GM12878 (cell line): ENCODE measurements around the gene CSF1R.

Experiments used
- BHLHE40 ChIP-seq, 2 experiments: fragments of 450-650 bp in 1 of 2; IDR thresholded peaks; 2 replicates each; pipeline ENCODE4 v1.6.1; 2011 to 2017; ENCODE audit warnings: low read depth in 2 of 2, borderline replicate concordance in 1 of 2, improper control_type of control experiment in 1 of 2, low read length in 1 of 2, mild to moderate bottlenecking in 1 of 2
- CHD4 ChIP-seq: fragments of 200-600 bp; sonication (generic); IDR thresholded peaks from 2 replicates; pipeline ENCODE4 v1.6.1; 2016; ENCODE audit warnings: mild to moderate bottlenecking
- CTCF ChIP-seq, 3 experiments: IDR thresholded peaks in 2 of 3; conservative IDR thresholded peaks in 1 of 3; 2 replicates each; pipeline ENCODE4 v1.5.1; 2011; ENCODE audit warnings: low read depth in 3 of 3, low read length in 3 of 3, mild to moderate bottlenecking in 3 of 3, control low read depth in 2 of 3, moderate library complexity in 2 of 3, inconsistent platforms in 1 of 3, mixed read lengths in 1 of 3; ENCODE audit not compliant: control insufficient read depth in 2 of 3, insufficient read depth in 1 of 3; ENCODE audit errors: extremely low read depth in 1 of 3
- MYC ChIP-seq: IDR thresholded peaks from 2 replicates; pipeline ENCODE4 v1.6.1; 2011; ENCODE audit warnings: mild to moderate bottlenecking, low read length, moderate library complexity, inconsistent platforms; ENCODE audit not compliant: insufficient read depth, insufficient replicate concordance, insufficient read length, severe bottlenecking
- RAD21 ChIP-seq: IDR thresholded peaks from 2 replicates; pipeline ENCODE4 v1.6.1; 2011; ENCODE audit warnings: mild to moderate bottlenecking, low read depth, low read length, moderate library complexity; ENCODE audit not compliant: insufficient read depth
- SPI1 ChIP-seq: IDR thresholded peaks from 2 replicates; pipeline ENCODE4 v1.6.1; 2011; ENCODE audit warnings: low read depth, mild to moderate bottlenecking, low read length, moderate library complexity, borderline replicate concordance; ENCODE audit not compliant: insufficient read depth
- ZNF274 ChIP-seq: IDR thresholded peaks from one replicate; pipeline ENCODE4 v1.8.0; 2011; ENCODE audit not compliant: insufficient read length, insufficient read depth
- TF ChIP-seq, protein P1 (sequence below): IDR thresholded peaks from 2 replicates; pipeline ENCODE4 v1.6.1; 2011; ENCODE audit warnings: low read depth, mild to moderate bottlenecking, low read length, moderate library complexity, borderline replicate concordance; ENCODE audit errors: extremely low read depth
- TF ChIP-seq, protein P2 (sequence below): IDR thresholded peaks from 2 replicates; pipeline ENCODE4 v1.6.1; 2012; ENCODE audit warnings: mild to moderate bottlenecking, low read depth, low read length

GRCh38 chr5:150082889-150083288 lies 3.5 kb downstream of the CSF1R start:
- TF ChIP-seq, protein P1, sequence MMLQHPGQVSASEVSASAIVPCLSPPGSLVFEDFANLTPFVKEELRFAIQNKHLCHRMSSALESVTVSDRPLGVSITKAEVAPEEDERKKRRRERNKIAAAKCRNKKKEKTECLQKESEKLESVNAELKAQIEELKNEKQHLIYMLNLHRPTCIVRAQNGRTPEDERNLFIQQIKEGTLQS, result no peak
- TF ChIP-seq SPI1 (no peak), BHLHE40 (IDR thresholded peaks at IDR 0.05; ENCODE audit: borderline replicate concordance in 1 of 2, low read depth in 2 of 2, low read length in 1 of 2) (no peak), CTCF (IDR thresholded peaks at IDR 0.05 in 2 of 3, conservative IDR thresholded peaks at IDR 0.05 in 1 of 3; ENCODE audit: control insufficient read depth in 2 of 3, extremely low read depth in 1 of 3, insufficient read depth in 1 of 3, low read depth in 3 of 3, low read length in 3 of 3) (no peak), RAD21 (no peak), ZNF274 (no peak), MYC (no peak), CHD4 (no peak)
- TF ChIP-seq, protein P2, sequence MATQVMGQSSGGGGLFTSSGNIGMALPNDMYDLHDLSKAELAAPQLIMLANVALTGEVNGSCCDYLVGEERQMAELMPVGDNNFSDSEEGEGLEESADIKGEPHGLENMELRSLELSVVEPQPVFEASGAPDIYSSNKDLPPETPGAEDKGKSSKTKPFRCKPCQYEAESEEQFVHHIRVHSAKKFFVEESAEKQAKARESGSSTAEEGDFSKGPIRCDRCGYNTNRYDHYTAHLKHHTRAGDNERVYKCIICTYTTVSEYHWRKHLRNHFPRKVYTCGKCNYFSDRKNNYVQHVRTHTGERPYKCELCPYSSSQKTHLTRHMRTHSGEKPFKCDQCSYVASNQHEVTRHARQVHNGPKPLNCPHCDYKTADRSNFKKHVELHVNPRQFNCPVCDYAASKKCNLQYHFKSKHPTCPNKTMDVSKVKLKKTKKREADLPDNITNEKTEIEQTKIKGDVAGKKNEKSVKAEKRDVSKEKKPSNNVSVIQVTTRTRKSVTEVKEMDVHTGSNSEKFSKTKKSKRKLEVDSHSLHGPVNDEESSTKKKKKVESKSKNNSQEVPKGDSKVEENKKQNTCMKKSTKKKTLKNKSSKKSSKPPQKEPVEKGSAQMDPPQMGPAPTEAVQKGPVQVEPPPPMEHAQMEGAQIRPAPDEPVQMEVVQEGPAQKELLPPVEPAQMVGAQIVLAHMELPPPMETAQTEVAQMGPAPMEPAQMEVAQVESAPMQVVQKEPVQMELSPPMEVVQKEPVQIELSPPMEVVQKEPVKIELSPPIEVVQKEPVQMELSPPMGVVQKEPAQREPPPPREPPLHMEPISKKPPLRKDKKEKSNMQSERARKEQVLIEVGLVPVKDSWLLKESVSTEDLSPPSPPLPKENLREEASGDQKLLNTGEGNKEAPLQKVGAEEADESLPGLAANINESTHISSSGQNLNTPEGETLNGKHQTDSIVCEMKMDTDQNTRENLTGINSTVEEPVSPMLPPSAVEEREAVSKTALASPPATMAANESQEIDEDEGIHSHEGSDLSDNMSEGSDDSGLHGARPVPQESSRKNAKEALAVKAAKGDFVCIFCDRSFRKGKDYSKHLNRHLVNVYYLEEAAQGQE, result no peak
